ENCODE measurements around the gene HIF3A. TPM values are rescaled to one million over a fixed set of nuclear protein-coding genes. Genes with fewer than 3 reads are reported as not detected.

Gene HIF3A
- polyA plus RNA-seq, 2 of the 4 experiments (the other 2 are of a cell fraction), result not detected

GRCh38 chr19:46324277-46324676, 27.4 kb downstream of the HIF3A start:
- H3K4me3 ChIP-seq, result no peak overlapping the region
- ChIA-PET CTCF (interaction anchor here (0.6 to 6.4 kb wide), 7 partner anchors 10 to 290 kb away, joined by 3 to 26 read pairs (median 5); partner anchors contain the start of gene PPP5C), POLR2A (no interaction called here)
- no peak for FAIRE-seq
- H3K4me2 ChIP-seq, result no peak overlapping the region
- WGBS (ENCODE audit: missing lambda C conversion rate), result 76% methylated on average over 3 of the region's 3 CpGs
- H3K27ac ChIP-seq, result no peak overlapping the region
- ATAC-seq, result no peak
- no peaks in the 10 kb centered on the region for H3K4me1 ChIP-seq
- TF ChIP-seq JUNB (IDR thresholded peaks at IDR 0.05), result no peak
- no peak for TF ChIP-seq HOXB5 (CRISPR knock-in tag; IDR thresholded peaks at IDR 0.05)
- TF ChIP-seq POLR2A (IDR thresholded peaks at IDR 0.05; ENCODE audit: low read length), result no peak
- TF ChIP-seq MAFK (IDR thresholded peaks at IDR 0.05; ENCODE audit: partially characterized antibody), result no peak
- TF ChIP-seq KDM1A (IDR thresholded peaks at IDR 0.05; ENCODE audit: low read depth), result no peak
- TF ChIP-seq MAZ (IDR thresholded peaks at IDR 0.05; ENCODE audit: borderline replicate concordance, low read depth, low read length), result no peak
- TF ChIP-seq SREBF2 (IDR thresholded peaks at IDR 0.05), result no peak
- no peak for TF ChIP-seq CEBPB (IDR thresholded peaks at IDR 0.05)
- peaks cover 40% of the 10 kb centered on the region for H3K9me3 ChIP-seq
- DNase-seq (ENCODE audit: low read depth in 1 of 2, low spot score in 1 of 2), result no peak

GRCh38 chr19:46326608-46327007, 29.8 kb downstream of the HIF3A start:
- TF ChIP-seq EHF (CRISPR knock-in tag; IDR thresholded peaks at IDR 0.05) (no peak), E2F6 (IDR thresholded peaks at IDR 0.05; ENCODE audit: borderline replicate concordance, low read depth) (no peak), HOXB5 (CRISPR knock-in tag; IDR thresholded peaks at IDR 0.05) (no peak), HOXA7 (CRISPR knock-in tag; IDR thresholded peaks at IDR 0.05) (no peak), CHD2 (IDR thresholded peaks at IDR 0.05; ENCODE audit: low read length, partially characterized antibody) (no peak), EHMT2 (IDR thresholded peaks at IDR 0.05; ENCODE audit: low read depth) (no peak), CBX8 (IDR thresholded peaks at IDR 0.05) (no peak), HOXB13 (CRISPR knock-in tag; IDR thresholded peaks at IDR 0.05; ENCODE audit: low read depth) (no peak), NR3C1 (IDR thresholded peaks at IDR 0.05) (no peak), MAZ (IDR thresholded peaks at IDR 0.05; ENCODE audit: borderline replicate concordance, low read depth, low read length) (no peak)
- no peak for FAIRE-seq
- DNase-seq (ENCODE audit: low read depth in 1 of 2, low spot score in 1 of 2), result no peak
- H3K4me2 ChIP-seq, result no peak overlapping the region
- ChIA-PET POLR2A (no interaction called here), CTCF (interaction anchor here (0.6 to 6.4 kb wide), 10 partner anchors 9 to 282 kb away, joined by 3 to 26 read pairs (median 4); partner anchors contain the start of gene PPP5C)
- no peak for ATAC-seq
- H3K4me3 ChIP-seq, result no peak overlapping the region
- no peak overlapping the region for H3K27ac ChIP-seq
- WGBS (ENCODE audit: missing lambda C conversion rate), result 20% methylated on average over 4 of the region's 4 CpGs
- H3K9me3 ChIP-seq, result peaks cover 43% of the 10 kb centered on the region
- H3K4me1 ChIP-seq, result no peaks in the 10 kb centered on the region

- 78% methylated on average over 2 of the region's 2 CpGs for WGBS (ENCODE audit: missing lambda C conversion rate)
- H3K27ac ChIP-seq, result no peak overlapping the region
- ATAC-seq, result 0 out of 6 replicates have a peak, but pooled peaks of 1 of the 2 experiments have one; percentile 30
- H3K4me1 ChIP-seq, result no peaks in the 10 kb centered on the region
- no peak overlapping the region for H3K4me3 ChIP-seq
- TF ChIP-seq RAD21 (conservative IDR thresholded peaks at IDR 0.05 in 1 of 2, IDR thresholded peaks at IDR 0.05 in 1 of 2), result no peak
- no peak for TF ChIP-seq MAFK (IDR thresholded peaks at IDR 0.05; ENCODE audit: partially characterized antibody)
- no peak for FAIRE-seq
- peaks cover 43% of the 10 kb centered on the region for H3K9me3 ChIP-seq
- no peak for DNase-seq (ENCODE audit: low read depth in 1 of 2, low spot score in 1 of 2)
- H3K4me2 ChIP-seq, result peak overlapping the region; percentile 2; the same call in 1 of the 3 replicates
- ChIA-PET CTCF (interaction anchor here (0.9 to 1.9 kb wide), 5 partner anchors 20 to 201 kb away, joined by 3 to 7 read pairs (median 3); no protein-coding TSS in a partner anchor), POLR2A (interaction anchor here (0.6 kb wide), 1 partner anchor 80 kb away, joined by 3 read pairs; no protein-coding TSS in a partner anchor)
Observed at GRCh38 chr19:46328079-46328478, 31.2 kb downstream of the HIF3A start.

GRCh38 chr19:46330319-46330918, 33.6 kb downstream of the HIF3A start:
- H3K27ac ChIP-seq, result no peak overlapping the region
- H3K4me1 ChIP-seq, result no peaks in the 10 kb centered on the region
- FAIRE-seq (no peak), DNase-seq (ENCODE audit: low read depth in 1 of 2, low spot score in 1 of 2) (no peak), ATAC-seq (no peak)
- WGBS (ENCODE audit: missing lambda C conversion rate), result 18% methylated on average over 2 of the region's 2 CpGs
- TF ChIP-seq KDM5A (IDR thresholded peaks at IDR 0.05) (no peak), SMC3 (IDR thresholded peaks at IDR 0.05) (no peak), MYC (IDR thresholded peaks at IDR 0.05; ENCODE audit: borderline replicate concordance, low read length) (no peak), PHF8 (IDR thresholded peaks at IDR 0.05; ENCODE audit: borderline replicate concordance, low read depth) (no peak), TFCP2L1 (CRISPR knock-in tag; IDR thresholded peaks at IDR 0.05) (no peak), EHMT2 (IDR thresholded peaks at IDR 0.05; ENCODE audit: low read depth) (no peak), ZNF302 (CRISPR knock-in tag; IDR thresholded peaks at IDR 0.05) (no peak), JUN (IDR thresholded peaks at IDR 0.05) (no peak), ELK1 (IDR thresholded peaks at IDR 0.05; ENCODE audit: low read depth, low read length) (no peak), CBX2 (IDR thresholded peaks at IDR 0.05; ENCODE audit: borderline replicate concordance, low read depth) (no peak)
- H3K9me3 ChIP-seq, result peaks cover 38% of the 10 kb centered on the region
- H3K4me2 ChIP-seq, result no peak overlapping the region
- CTCF ChIA-PET, result interaction anchor here (0.8 to 1.6 kb wide), 3 partner anchors 13 to 186 kb away, joined by 3 to 5 read pairs (median 4); no protein-coding TSS in a partner anchor
- H3K4me3 ChIP-seq, result no peak overlapping the region
- POLR2A ChIA-PET, result no interaction called here

Measured in A549 (cell line).